Ishikawa (cell line): ENCODE measurements around the gene RXRG.

Experiments used
- CEBPB ChIP-seq: IDR thresholded peaks from 2 replicates; pipeline ENCODE4 v1.6.1; 2012
- CREB1 ChIP-seq: IDR thresholded peaks from 2 replicates; pipeline ENCODE4 v1.6.1; 2012; ENCODE audit warnings: low read depth
- EGR1 ChIP-seq: IDR thresholded peaks from 2 replicates; pipeline ENCODE4 v1.6.1; 2012
- EP300 ChIP-seq: IDR thresholded peaks from 2 replicates; pipeline ENCODE4 v1.6.1; 2012; ENCODE audit warnings: borderline replicate concordance
- FOXM1 ChIP-seq: IDR thresholded peaks from 2 replicates; pipeline ENCODE4 v1.6.1; 2012; ENCODE audit warnings: low read depth, borderline replicate concordance
- NFIC ChIP-seq: IDR thresholded peaks from 2 replicates; pipeline ENCODE4 v1.6.1; 2012
- RAD21 ChIP-seq: IDR thresholded peaks from 2 replicates; pipeline ENCODE4 v1.6.1; 2012; ENCODE audit warnings: low read depth
- TAF1 ChIP-seq: IDR thresholded peaks from 2 replicates; pipeline ENCODE4 v1.6.1; 2012; ENCODE audit warnings: low read depth, mild to moderate bottlenecking
- TCF12 ChIP-seq: IDR thresholded peaks from 2 replicates; pipeline ENCODE4 v1.6.1; 2012; ENCODE audit warnings: low read depth
- TEAD4 ChIP-seq: IDR thresholded peaks from 2 replicates; pipeline ENCODE4 v1.6.1; 2012
- YY1 ChIP-seq: IDR thresholded peaks from 2 replicates; pipeline ENCODE4 v1.6.1; 2012; ENCODE audit warnings: low read depth
- ZBTB7A ChIP-seq: IDR thresholded peaks from 2 replicates; pipeline ENCODE4 v1.6.1; 2012; ENCODE audit warnings: low read depth
- TF ChIP-seq, protein P1 (sequence below): IDR thresholded peaks from 2 replicates; pipeline ENCODE4 v1.6.1; 2012
- TF ChIP-seq, protein P2 (sequence below): IDR thresholded peaks from 2 replicates; pipeline ENCODE4 v1.6.1; 2012; ENCODE audit warnings: low read depth, mild to moderate bottlenecking
- TF ChIP-seq, protein P3 (sequence below): IDR thresholded peaks from 2 replicates; pipeline ENCODE4 v1.6.1; 2012

RXRG gene

DNA sequence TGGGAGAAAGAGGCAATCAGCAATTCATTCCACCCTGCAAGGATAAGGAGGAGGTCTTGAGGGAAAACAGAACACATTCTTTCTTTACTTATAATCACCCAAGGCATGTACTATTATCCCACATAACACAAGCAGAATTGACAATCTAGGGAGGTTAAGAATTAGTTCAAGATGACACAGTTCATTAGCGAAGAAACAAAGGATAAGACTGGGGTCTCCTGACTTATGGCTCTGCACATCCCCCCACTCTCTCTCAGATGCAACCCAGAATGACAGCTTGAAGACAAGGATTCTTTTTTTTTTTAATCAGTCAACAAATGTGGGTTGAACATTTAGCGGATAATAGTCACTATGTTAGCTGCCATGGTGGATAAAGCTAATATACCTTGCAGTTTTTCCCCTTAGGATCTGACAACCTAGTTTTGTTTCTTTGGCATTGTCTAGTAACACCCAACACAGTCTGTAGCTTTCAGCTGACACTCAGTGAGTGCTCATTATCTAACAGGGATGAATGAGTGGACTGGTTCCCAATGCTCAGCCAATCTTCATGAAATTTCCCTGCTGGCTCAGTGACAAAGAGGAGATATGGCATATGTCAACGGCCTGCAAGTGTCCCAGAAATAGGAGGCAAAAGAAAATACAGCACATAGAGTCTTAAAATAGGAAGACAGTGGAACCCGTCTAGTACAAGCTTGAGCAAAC is 35.1 kb downstream of the RXRG start:
- no peak for TF ChIP-seq YY1
- no peak for TF ChIP-seq EGR1
- TF ChIP-seq CEBPB = no peak
- TF ChIP-seq, protein P1, sequence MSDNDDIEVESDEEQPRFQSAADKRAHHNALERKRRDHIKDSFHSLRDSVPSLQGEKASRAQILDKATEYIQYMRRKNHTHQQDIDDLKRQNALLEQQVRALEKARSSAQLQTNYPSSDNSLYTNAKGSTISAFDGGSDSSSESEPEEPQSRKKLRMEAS = no peak
- TF ChIP-seq TAF1 = no peak

DNA sequence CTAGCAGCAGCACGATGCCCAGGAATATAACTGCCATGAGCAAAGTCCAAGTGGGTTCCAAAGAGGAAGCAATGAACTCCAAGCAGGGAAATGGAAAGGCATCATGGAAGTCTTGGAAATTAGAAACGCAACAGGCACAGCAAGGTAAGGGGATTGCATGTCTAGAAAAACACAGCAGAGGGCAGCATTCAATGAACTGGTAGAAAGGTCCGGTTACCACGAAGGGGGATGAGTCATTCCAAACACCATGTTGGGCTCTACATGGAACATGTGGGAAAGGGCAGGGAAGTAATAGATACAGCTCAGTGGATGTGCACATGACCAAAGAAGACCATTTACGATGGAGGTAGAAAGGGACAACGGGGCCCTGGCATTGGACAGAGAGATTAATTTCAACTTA is 36.4 kb downstream of the RXRG start:
- TF ChIP-seq YY1 = no peak
- peak; percentile 50 for TF ChIP-seq RAD21

DNA sequence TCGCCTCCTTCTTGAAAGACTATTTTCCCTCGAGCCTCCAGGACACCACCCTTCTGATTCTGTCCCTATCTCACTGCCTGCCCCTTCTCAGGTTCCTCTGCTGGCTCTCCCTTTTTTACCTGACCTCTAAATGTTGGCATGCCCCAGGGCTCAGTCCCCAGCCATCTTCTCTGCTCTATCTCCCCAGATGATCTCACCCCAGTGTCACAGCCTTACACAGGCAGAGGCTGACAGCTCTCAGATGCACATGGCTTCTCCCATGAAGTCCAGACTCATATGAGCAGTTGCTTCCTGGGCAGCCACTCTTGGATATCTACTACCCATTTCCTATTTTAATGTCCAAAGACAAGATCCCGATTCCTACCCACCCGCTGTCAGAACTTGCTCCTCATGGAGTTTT is 37.5 kb downstream of the RXRG start:
- TF ChIP-seq RAD21 (no peak), CEBPB (no peak), TEAD4 (no peak), ZBTB7A (no peak), CREB1 (no peak), TCF12 (no peak), NFIC (no peak), FOXM1 (no peak), TAF1 (no peak), YY1 (no peak), EP300 (no peak), EGR1 (no peak)
- TF ChIP-seq, protein P2, sequence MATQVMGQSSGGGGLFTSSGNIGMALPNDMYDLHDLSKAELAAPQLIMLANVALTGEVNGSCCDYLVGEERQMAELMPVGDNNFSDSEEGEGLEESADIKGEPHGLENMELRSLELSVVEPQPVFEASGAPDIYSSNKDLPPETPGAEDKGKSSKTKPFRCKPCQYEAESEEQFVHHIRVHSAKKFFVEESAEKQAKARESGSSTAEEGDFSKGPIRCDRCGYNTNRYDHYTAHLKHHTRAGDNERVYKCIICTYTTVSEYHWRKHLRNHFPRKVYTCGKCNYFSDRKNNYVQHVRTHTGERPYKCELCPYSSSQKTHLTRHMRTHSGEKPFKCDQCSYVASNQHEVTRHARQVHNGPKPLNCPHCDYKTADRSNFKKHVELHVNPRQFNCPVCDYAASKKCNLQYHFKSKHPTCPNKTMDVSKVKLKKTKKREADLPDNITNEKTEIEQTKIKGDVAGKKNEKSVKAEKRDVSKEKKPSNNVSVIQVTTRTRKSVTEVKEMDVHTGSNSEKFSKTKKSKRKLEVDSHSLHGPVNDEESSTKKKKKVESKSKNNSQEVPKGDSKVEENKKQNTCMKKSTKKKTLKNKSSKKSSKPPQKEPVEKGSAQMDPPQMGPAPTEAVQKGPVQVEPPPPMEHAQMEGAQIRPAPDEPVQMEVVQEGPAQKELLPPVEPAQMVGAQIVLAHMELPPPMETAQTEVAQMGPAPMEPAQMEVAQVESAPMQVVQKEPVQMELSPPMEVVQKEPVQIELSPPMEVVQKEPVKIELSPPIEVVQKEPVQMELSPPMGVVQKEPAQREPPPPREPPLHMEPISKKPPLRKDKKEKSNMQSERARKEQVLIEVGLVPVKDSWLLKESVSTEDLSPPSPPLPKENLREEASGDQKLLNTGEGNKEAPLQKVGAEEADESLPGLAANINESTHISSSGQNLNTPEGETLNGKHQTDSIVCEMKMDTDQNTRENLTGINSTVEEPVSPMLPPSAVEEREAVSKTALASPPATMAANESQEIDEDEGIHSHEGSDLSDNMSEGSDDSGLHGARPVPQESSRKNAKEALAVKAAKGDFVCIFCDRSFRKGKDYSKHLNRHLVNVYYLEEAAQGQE = no peak
- TF ChIP-seq, protein P1 = no peak
- TF ChIP-seq, protein P3, sequence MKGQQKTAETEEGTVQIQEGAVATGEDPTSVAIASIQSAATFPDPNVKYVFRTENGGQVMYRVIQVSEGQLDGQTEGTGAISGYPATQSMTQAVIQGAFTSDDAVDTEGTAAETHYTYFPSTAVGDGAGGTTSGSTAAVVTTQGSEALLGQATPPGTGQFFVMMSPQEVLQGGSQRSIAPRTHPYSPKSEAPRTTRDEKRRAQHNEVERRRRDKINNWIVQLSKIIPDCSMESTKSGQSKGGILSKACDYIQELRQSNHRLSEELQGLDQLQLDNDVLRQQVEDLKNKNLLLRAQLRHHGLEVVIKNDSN = no peak

DNA sequence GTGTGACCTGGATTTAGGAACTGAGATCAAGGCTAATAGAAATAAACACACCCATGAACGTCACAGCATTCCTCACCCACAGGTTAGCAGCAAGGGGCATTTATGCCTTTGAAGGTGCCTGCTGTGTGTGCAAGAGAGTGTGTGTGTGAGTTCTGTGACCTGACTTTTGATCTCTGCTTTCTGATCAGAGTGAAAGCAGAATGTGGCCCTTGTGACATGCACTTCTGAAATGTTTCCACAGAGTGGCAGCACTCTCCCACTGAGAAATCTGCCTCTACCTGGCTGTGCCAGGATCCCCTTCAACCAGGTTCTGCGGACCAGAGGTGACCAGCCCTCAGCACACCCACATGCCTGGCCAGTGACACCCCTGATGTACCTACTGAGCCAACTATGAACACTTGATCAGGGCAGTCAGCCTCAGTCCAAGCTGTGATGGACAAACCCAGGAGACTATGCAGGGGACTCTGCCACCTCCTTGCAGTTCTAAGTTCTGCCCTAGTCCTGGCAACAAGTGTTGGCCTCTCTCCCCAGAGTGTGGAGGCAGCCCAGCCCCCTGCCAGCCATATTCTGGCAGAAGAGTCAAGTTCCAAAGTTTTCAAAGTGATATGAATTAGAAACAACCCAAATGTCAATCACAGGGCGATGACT is 41.0 kb downstream of the RXRG start:
- TF ChIP-seq CEBPB (no peak), RAD21 (peak; percentile 78)
- TF ChIP-seq, protein P1 = no peak

DNA sequence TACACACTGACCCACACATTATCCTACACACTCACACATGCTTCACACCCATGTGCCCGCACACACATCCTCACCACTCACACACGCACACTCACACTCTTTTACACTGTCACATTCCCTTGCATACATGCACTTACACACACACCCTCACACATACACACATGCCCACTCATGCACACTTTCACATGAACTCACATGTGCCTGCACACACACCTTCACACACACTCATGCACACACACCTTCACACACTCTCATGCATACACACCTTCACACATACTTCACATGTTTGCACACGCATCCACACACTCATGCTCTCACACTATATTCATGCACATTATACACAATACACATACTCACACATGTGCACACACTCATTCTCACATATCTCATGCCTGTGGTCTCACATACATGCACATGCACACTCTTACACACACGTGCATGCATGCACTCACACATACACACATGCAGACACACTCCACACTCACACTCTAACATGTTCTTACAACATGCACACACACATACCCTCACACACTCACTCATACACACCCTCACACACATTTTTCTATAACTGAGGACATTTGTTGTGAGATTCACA is 42.3 kb downstream of the RXRG start:
- TF ChIP-seq, protein P1 = no peak
- TF ChIP-seq TAF1 (no peak), NFIC (no peak), ZBTB7A (no peak), RAD21 (no peak)
- TF ChIP-seq, protein P2 = no peak

DNA sequence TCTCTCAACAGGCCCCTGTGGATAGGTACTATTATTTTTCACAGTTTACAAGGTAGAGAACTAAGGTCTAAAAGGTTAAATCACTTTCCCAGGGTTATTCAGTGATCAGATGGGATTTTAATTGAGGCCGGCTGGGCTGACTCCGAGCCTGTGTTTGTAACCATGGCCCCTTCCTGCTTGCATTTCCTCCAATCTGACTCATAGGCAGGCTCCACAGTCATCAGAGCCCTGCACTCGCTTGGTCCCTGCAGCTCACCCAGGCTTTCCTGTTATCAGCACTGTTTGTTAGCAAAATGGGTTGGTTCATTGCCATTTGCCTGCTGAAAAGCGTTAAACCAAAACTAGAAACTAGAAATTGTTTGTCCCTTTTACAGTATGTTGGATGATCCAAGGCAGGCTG is 47.0 kb downstream of the RXRG start:
- no peak for TF ChIP-seq TAF1
- TF ChIP-seq TCF12 = no peak
- TF ChIP-seq YY1 = no peak
- TF ChIP-seq CEBPB = no peak
- TF ChIP-seq, protein P2 = no peak
- TF ChIP-seq NFIC = no peak
- TF ChIP-seq, protein P3 = no peak
- TF ChIP-seq FOXM1 = no peak
- no peak for TF ChIP-seq TEAD4
- no peak for TF ChIP-seq EGR1
- no peak for TF ChIP-seq CREB1
- no peak for TF ChIP-seq RAD21
- no peak for TF ChIP-seq EP300
- no peak for TF ChIP-seq ZBTB7A
- TF ChIP-seq, protein P1 = no peak
